GM12878 (cell line): Measurements from ENCODE around the gene KLRB1. TPM values are rescaled to one million over a fixed set of nuclear protein-coding genes. Genes with fewer than 3 reads are reported as not detected.

Source experiments
- ATAC-seq: fragments of 200-7000 bp; cut with Tn5 transposase; 3 replicates; pipeline ENCODE4 v1.9.1; 2020; ENCODE audit warnings: mild to moderate bottlenecking, moderate library complexity
- BruUV-seq: library from RNA; stranded (reverse); fragments of 400-500 nt; replicated peaks from 2 replicates; lab custom pipeline; 2021; lab: Mats Ljungman, UMichigan
- CTCF ChIA-PET: fragments of 300-600 bp; sonication (Branson Sonifier 250); formaldehyde crosslinking; extraction: SDS; loops from one replicate; lab custom pipeline; 2021; ENCODE audit warnings: inconsistent platforms; lab: Yijun Ruan, JAX
- POLR2A ChIA-PET: fragments of 350-600 bp; formaldehyde crosslinking; extraction: SDS; loops from one replicate; lab custom pipeline; 2021; ENCODE audit warnings: inconsistent platforms; lab: Charles Lee
- RAD21 ChIA-PET: fragments of 300-600 bp; sonication (Branson Sonifier 250); formaldehyde crosslinking; loops from one replicate; lab custom pipeline; 2023; ENCODE audit warnings: antibody characterized with exemption; ENCODE audit not compliant: unreplicated experiment; lab: Charles Lee
- SMC1A ChIA-PET: fragments of 300-600 bp; sonication (Branson Sonifier 250); formaldehyde crosslinking; loops from one replicate; lab custom pipeline; 2023; ENCODE audit not compliant: unreplicated experiment, uncharacterized antibody; lab: Charles Lee
- DNase-seq: peaks from one replicate; pipeline ENCODE4 v3.0.0-alpha.2; 2011; ENCODE audit warnings: low read depth, low spot score
- FAIRE-seq: peaks from 3 replicates; lab custom pipeline; 2011; peaks lifted over from hg19 to GRCh38; lab: Jason Lieb, UNC
- H2AFZ ChIP-seq: 2 replicates; pipeline ENCODE4 v1.6.0; 2011; ENCODE audit warnings: low read depth, low read length, control low read depth; ENCODE audit not compliant: control insufficient read depth
- H3K27ac ChIP-seq: 2 replicates; pipeline ENCODE4 v1.5.1; 2011; ENCODE audit warnings: control low read depth; ENCODE audit not compliant: control insufficient read depth, insufficient read depth
- H3K27me3 ChIP-seq, 2 experiments: replicated peaks in 1 of 2; 2 replicates each; pipeline versions ENCODE4 v1.6.0 to v1.6.1; 2011; ENCODE audit warnings: low read length in 1 of 2; ENCODE audit not compliant: control insufficient read depth in 2 of 2, insufficient read depth in 2 of 2
- H3K36me3 ChIP-seq, 2 experiments: 2 replicates each; pipeline ENCODE4 v1.5.1; 2011; ENCODE audit warnings: low read length in 1 of 2; ENCODE audit not compliant: control insufficient read depth in 2 of 2, insufficient read depth in 2 of 2
- H3K4me1 ChIP-seq: 2 replicates; pipeline ENCODE4 v1.6.1; 2011; ENCODE audit warnings: mild to moderate bottlenecking, low read length, moderate library complexity, mixed read lengths; ENCODE audit not compliant: control insufficient read depth, insufficient read depth
- H3K4me2 ChIP-seq: 2 replicates; pipeline ENCODE4 v1.6.0; 2011; ENCODE audit warnings: control low read depth; ENCODE audit not compliant: control insufficient read depth, insufficient read depth
- H3K4me3 ChIP-seq: fragments of 200-600 bp; sonication (generic); 2 replicates; pipeline ENCODE4 v1.5.1; 2016
- H3K79me2 ChIP-seq: 2 replicates; pipeline ENCODE4 v1.6.0; 2011; ENCODE audit warnings: low read length; ENCODE audit not compliant: control insufficient read depth, insufficient read depth
- H3K9ac ChIP-seq: 2 replicates; pipeline ENCODE4 v1.8.0; 2011; ENCODE audit warnings: low read length, control low read depth, mixed read lengths; ENCODE audit not compliant: control insufficient read depth, insufficient read depth
- H3K9me3 ChIP-seq: replicated peaks from 3 replicates; pipeline ENCODE4 v1.5.1; 2011; ENCODE audit warnings: mild to moderate bottlenecking, low read length; ENCODE audit not compliant: control insufficient read depth, insufficient read depth
- H4K20me1 ChIP-seq: 2 replicates; pipeline ENCODE4 v1.6.0; 2011; ENCODE audit not compliant: control insufficient read depth, insufficient read depth
- ATF3 ChIP-seq: IDR thresholded peaks from 2 replicates; pipeline ENCODE4 v1.6.1; 2011; ENCODE audit warnings: low read depth, mild to moderate bottlenecking, low read length, moderate library complexity, borderline replicate concordance; ENCODE audit errors: extremely low read depth
- BRCA1 ChIP-seq: IDR thresholded peaks from 2 replicates; pipeline ENCODE4 v1.6.1; 2011; ENCODE audit warnings: low read depth, low read length, improper control_type of control experiment
- CBFB ChIP-seq: IDR thresholded peaks from 2 replicates; pipeline ENCODE4 v1.6.1; 2016; ENCODE audit warnings: antibody characterized with exemption, low read depth
- CEBPZ ChIP-seq: fragments of 150-350 bp; IDR thresholded peaks from 2 replicates; pipeline ENCODE4 v1.6.1; 2016; ENCODE audit warnings: low read depth, low read length
- CHD4 ChIP-seq: fragments of 200-600 bp; sonication (generic); IDR thresholded peaks from 2 replicates; pipeline ENCODE4 v1.6.1; 2016; ENCODE audit warnings: mild to moderate bottlenecking
- KLF5 ChIP-seq: fragments of 450-650 bp; IDR thresholded peaks from 2 replicates; pipeline ENCODE4 v1.6.1; 2014; ENCODE audit warnings: mild to moderate bottlenecking; ENCODE audit not compliant: partially characterized antibody
- POLR2AphosphoS5 ChIP-seq: IDR thresholded peaks from 2 replicates; pipeline ENCODE4 v1.6.1; 2011; ENCODE audit warnings: mild to moderate bottlenecking, low read length, inconsistent platforms
- SIX5 ChIP-seq: IDR thresholded peaks from 2 replicates; pipeline ENCODE4 v1.6.1; 2011; ENCODE audit warnings: mild to moderate bottlenecking, low read depth, low read length, moderate library complexity; ENCODE audit not compliant: severe bottlenecking
- SREBF2 ChIP-seq: IDR thresholded peaks from 2 replicates; pipeline ENCODE4 v1.6.1; 2012; ENCODE audit warnings: mild to moderate bottlenecking, low read length
- ZNF592 ChIP-seq: fragments of 450-650 bp; IDR thresholded peaks from 2 replicates; pipeline ENCODE4 v1.6.1; 2017; ENCODE audit warnings: mild to moderate bottlenecking, moderate library complexity
- ZNF687 ChIP-seq: fragments of 450-650 bp; IDR thresholded peaks from 2 replicates; pipeline ENCODE4 v1.6.1; 2017; ENCODE audit warnings: mild to moderate bottlenecking, moderate library complexity
- WGBS: methylation state at CpG from one replicate; pipeline ENCODE4 v1.1.6; 2016; ENCODE audit warnings: low lambda C conversion rate; ENCODE audit not compliant: insufficient replicate concordance, insufficient coverage; ENCODE audit errors: missing lambda C conversion rate; 5-methylcytosine and 5-hydroxymethylcytosine counted together
- in situ Hi-C: fragments of 300-500 bp; cut with MboI; formaldehyde crosslinking; loops from 9 replicates; pipeline ENCODE4 v1.14.3; 2018; ENCODE audit warnings: mixed read lengths
- intact Hi-C: fragments of 100-400 bp; cut with micrococcal nuclease; formaldehyde crosslinking; loops from one replicate; pipeline ENCODE4 v1.14.2; 2022; ENCODE audit not compliant: unreplicated experiment
- polyA plus RNA-seq, 11 experiments: library from polyadenylated mRNA; depleted of rRNA in 4 of 11; unstranded in 6 of 11; stranded (reverse) in 5 of 11; fragments of >200 nt; fragmentation: Nextera tagmentation in 4 of 11; fragmentation: Illumina TruSeq in 1 of 11; extraction: Ambion mirVana in 4 of 11; extraction: Trizol in 1 of 11; gene quantifications; 1 replicate in 1 of 11; 2 replicates in 10 of 11; pipeline versions ENCODE4 v1.2.1 to v1.2.3, GENCODE V29; 2011 to 2016; ENCODE audit warnings: inconsistent platforms in 2 of 11, missing spikeins in 2 of 11, low read depth in 1 of 11
- total RNA-seq, 4 experiments: library from RNA; depleted of rRNA in 3 of 4; stranded (reverse); fragments of >200 nt in 3 of 4; fragmentation: Illumina TruSeq in 1 of 4; extraction: Trizol in 1 of 4; gene quantifications; 2 replicates each; pipeline versions ENCODE4 v1.2.1 to v1.2.3, GENCODE V29; 2013 to 2021

KLRB1 gene
- total and polyA plus RNA-seq, 10 of the 15 experiments (the other 5 are each of a cell fraction or from before 2014, with no cell fraction given) = not detected

GRCh38 chr12:9590441-9590840 lies 17.3 kb downstream of the KLRB1 start:
- in situ Hi-C loops (no loop called here), intact Hi-C loops (no loop called here)
- ChIA-PET POLR2A (no interaction called here), CTCF (no interaction called here), SMC1A (no interaction called here), RAD21 (no interaction called here)
- no peaks in the 10 kb centered on the region for H3K4me1 ChIP-seq
- H3K4me2 ChIP-seq = no peak overlapping the region
- H4K20me1 ChIP-seq = no peaks in the 10 kb centered on the region
- no peak overlapping the region for H3K4me3 ChIP-seq
- H3K9me3 ChIP-seq = no peaks in the 10 kb centered on the region
- no peak overlapping the region for H3K27ac ChIP-seq
- no peak overlapping the region for H3K9ac ChIP-seq
- BruUV-seq = no TSS peak
- H3K79me2 ChIP-seq = no peaks in the 10 kb centered on the region
- WGBS = 81% methylated on average over 2 of the region's 2 CpGs
- ATAC-seq = no peak
- no peaks in the 10 kb centered on the region for H3K36me3 ChIP-seq
- no peak overlapping the region for H2AFZ ChIP-seq
- no peaks in the 10 kb centered on the region for H3K27me3 ChIP-seq
- no peak for FAIRE-seq
- DNase-seq = no peak
- TF ChIP-seq KLF5 (no peak), POLR2AphosphoS5 (no peak), ZNF592 (no peak), CBFB (no peak), ATF3 (no peak), SREBF2 (no peak), BRCA1 (no peak), ZNF687 (no peak), CHD4 (no peak), SIX5 (no peak), CEBPZ (no peak)
